ENCODE measurements around the gene EDA.

- no peak for TF ChIP-seq CTCF (IDR thresholded peaks at IDR 0.05)
- no peak for TF ChIP-seq POLR2A (IDR thresholded peaks at IDR 0.05)
- TF ChIP-seq EP300 (IDR thresholded peaks at IDR 0.05; ENCODE audit: low read depth): no peak
- no peak for TF ChIP-seq POLR2AphosphoS5 (IDR thresholded peaks at IDR 0.05)
Measured at GRCh38 chrX:70038951-70039350, 423.0 kb downstream of the EDA start.
